ENCODE measurements around the gene EHF. TPM values are rescaled to one million over a fixed set of nuclear protein-coding genes. Genes with fewer than 3 reads are reported as not detected.

The EHF gene
- polyA plus RNA-seq, 1 of the 3 experiments (the other 2 are of a cell fraction) = not detected

DNA sequence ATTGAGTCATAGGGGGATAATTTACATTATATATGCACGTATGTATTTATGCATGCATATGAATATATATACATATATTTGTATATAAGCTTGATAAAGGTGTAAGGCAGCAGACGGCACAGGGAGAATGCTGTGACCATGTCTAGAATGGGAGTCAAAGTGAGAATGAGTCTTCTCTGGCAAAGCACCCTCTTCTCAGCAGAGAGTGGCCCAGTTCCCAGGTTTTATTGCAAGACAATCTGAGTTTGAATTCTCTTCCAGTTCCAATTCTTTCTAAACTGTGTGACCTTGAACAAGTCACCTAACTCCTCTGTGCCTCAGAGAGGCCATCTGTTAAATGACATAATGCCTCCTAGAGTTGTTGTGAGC is 13.8 kb downstream of the EHF start:
- no peak overlapping the region for H3K4me3 ChIP-seq (ENCODE audit: low read depth in 2 of 2, low read length in 1 of 2)
- CTCF ChIA-PET = no interaction called here
- TF ChIP-seq, protein P1, sequence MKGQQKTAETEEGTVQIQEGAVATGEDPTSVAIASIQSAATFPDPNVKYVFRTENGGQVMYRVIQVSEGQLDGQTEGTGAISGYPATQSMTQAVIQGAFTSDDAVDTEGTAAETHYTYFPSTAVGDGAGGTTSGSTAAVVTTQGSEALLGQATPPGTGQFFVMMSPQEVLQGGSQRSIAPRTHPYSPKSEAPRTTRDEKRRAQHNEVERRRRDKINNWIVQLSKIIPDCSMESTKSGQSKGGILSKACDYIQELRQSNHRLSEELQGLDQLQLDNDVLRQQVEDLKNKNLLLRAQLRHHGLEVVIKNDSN (IDR thresholded peaks at IDR 0.05; ENCODE audit: borderline replicate concordance, low read depth) = no peak
- TF ChIP-seq, protein P2, sequence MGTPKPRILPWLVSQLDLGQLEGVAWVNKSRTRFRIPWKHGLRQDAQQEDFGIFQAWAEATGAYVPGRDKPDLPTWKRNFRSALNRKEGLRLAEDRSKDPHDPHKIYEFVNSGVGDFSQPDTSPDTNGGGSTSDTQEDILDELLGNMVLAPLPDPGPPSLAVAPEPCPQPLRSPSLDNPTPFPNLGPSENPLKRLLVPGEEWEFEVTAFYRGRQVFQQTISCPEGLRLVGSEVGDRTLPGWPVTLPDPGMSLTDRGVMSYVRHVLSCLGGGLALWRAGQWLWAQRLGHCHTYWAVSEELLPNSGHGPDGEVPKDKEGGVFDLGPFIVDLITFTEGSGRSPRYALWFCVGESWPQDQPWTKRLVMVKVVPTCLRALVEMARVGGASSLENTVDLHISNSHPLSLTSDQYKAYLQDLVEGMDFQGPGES (IDR thresholded peaks at IDR 0.05; ENCODE audit: low read depth, low read length) = no peak
- TF ChIP-seq NRF1 (IDR thresholded peaks at IDR 0.05; ENCODE audit: low read depth, low read length) (no peak), FOXJ3 (CRISPR knock-in tag; IDR thresholded peaks at IDR 0.05) (no peak), ELF1 (IDR thresholded peaks at IDR 0.05) (no peak), RCOR1 (IDR thresholded peaks at IDR 0.05; ENCODE audit: low read length) (no peak), TAF1 (IDR thresholded peaks at IDR 0.05; ENCODE audit: borderline replicate concordance, low read depth, low read length) (no peak), RXRA (IDR thresholded peaks at IDR 0.05; ENCODE audit: borderline replicate concordance, low read depth) (no peak), FOXM1 (IDR thresholded peaks at IDR 0.05; ENCODE audit: low read depth) (no peak), NFIC (IDR thresholded peaks at IDR 0.05; ENCODE audit: borderline replicate concordance) (no peak), TEAD4 (IDR thresholded peaks at IDR 0.05; ENCODE audit: borderline replicate concordance, insufficient read depth) (no peak), SIN3A (IDR thresholded peaks at IDR 0.05; ENCODE audit: borderline replicate concordance, low read depth, low read length) (no peak), GATA2 (CRISPR knock-in tag; IDR thresholded peaks at IDR 0.05) (no peak), TCF12 (IDR thresholded peaks at IDR 0.05) (no peak)
- TF ChIP-seq, protein P3, sequence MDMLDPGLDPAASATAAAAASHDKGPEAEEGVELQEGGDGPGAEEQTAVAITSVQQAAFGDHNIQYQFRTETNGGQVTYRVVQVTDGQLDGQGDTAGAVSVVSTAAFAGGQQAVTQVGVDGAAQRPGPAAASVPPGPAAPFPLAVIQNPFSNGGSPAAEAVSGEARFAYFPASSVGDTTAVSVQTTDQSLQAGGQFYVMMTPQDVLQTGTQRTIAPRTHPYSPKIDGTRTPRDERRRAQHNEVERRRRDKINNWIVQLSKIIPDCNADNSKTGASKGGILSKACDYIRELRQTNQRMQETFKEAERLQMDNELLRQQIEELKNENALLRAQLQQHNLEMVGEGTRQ (IDR thresholded peaks at IDR 0.05; ENCODE audit: borderline replicate concordance, low read depth, low read length) = no peak
- TF ChIP-seq, protein P4, sequence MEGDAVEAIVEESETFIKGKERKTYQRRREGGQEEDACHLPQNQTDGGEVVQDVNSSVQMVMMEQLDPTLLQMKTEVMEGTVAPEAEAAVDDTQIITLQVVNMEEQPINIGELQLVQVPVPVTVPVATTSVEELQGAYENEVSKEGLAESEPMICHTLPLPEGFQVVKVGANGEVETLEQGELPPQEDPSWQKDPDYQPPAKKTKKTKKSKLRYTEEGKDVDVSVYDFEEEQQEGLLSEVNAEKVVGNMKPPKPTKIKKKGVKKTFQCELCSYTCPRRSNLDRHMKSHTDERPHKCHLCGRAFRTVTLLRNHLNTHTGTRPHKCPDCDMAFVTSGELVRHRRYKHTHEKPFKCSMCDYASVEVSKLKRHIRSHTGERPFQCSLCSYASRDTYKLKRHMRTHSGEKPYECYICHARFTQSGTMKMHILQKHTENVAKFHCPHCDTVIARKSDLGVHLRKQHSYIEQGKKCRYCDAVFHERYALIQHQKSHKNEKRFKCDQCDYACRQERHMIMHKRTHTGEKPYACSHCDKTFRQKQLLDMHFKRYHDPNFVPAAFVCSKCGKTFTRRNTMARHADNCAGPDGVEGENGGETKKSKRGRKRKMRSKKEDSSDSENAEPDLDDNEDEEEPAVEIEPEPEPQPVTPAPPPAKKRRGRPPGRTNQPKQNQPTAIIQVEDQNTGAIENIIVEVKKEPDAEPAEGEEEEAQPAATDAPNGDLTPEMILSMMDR (IDR thresholded peaks at IDR 0.05) = no peak
- TF ChIP-seq, protein P5, sequence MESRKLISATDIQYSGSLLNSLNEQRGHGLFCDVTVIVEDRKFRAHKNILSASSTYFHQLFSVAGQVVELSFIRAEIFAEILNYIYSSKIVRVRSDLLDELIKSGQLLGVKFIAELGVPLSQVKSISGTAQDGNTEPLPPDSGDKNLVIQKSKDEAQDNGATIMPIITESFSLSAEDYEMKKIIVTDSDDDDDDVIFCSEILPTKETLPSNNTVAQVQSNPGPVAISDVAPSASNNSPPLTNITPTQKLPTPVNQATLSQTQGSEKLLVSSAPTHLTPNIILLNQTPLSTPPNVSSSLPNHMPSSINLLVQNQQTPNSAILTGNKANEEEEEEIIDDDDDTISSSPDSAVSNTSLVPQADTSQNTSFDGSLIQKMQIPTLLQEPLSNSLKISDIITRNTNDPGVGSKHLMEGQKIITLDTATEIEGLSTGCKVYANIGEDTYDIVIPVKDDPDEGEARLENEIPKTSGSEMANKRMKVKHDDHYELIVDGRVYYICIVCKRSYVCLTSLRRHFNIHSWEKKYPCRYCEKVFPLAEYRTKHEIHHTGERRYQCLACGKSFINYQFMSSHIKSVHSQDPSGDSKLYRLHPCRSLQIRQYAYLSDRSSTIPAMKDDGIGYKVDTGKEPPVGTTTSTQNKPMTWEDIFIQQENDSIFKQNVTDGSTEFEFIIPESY (IDR thresholded peaks at IDR 0.05; ENCODE audit: borderline replicate concordance, low read depth) = no peak
- TF ChIP-seq, protein P6, sequence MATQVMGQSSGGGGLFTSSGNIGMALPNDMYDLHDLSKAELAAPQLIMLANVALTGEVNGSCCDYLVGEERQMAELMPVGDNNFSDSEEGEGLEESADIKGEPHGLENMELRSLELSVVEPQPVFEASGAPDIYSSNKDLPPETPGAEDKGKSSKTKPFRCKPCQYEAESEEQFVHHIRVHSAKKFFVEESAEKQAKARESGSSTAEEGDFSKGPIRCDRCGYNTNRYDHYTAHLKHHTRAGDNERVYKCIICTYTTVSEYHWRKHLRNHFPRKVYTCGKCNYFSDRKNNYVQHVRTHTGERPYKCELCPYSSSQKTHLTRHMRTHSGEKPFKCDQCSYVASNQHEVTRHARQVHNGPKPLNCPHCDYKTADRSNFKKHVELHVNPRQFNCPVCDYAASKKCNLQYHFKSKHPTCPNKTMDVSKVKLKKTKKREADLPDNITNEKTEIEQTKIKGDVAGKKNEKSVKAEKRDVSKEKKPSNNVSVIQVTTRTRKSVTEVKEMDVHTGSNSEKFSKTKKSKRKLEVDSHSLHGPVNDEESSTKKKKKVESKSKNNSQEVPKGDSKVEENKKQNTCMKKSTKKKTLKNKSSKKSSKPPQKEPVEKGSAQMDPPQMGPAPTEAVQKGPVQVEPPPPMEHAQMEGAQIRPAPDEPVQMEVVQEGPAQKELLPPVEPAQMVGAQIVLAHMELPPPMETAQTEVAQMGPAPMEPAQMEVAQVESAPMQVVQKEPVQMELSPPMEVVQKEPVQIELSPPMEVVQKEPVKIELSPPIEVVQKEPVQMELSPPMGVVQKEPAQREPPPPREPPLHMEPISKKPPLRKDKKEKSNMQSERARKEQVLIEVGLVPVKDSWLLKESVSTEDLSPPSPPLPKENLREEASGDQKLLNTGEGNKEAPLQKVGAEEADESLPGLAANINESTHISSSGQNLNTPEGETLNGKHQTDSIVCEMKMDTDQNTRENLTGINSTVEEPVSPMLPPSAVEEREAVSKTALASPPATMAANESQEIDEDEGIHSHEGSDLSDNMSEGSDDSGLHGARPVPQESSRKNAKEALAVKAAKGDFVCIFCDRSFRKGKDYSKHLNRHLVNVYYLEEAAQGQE (IDR thresholded peaks at IDR 0.05; ENCODE audit: low read depth, low read length) = no peak
- no peak overlapping the region for H3K9ac ChIP-seq
- H3K27ac ChIP-seq (ENCODE audit: low read depth in 2 of 2, low read length in 1 of 2) = no peak overlapping the region
- no peaks in the 10 kb centered on the region for H3K9me2 ChIP-seq
- POLR2A ChIA-PET = no interaction called here
- no peaks in the 10 kb centered on the region for H4K20me1 ChIP-seq (ENCODE audit: insufficient read depth)
- no peaks in the 10 kb centered on the region for H3K27me3 ChIP-seq (ENCODE audit: insufficient read depth)
- H3K4me2 ChIP-seq = no peak overlapping the region
- H3F3A ChIP-seq (replicated peaks; ENCODE audit: insufficient read depth) = no peaks in the 10 kb centered on the region
- H3K4me1 ChIP-seq (ENCODE audit: control insufficient read depth in 1 of 2, insufficient read depth in 2 of 2, low read depth in 1 of 2, low read length in 1 of 2) = peaks cover 6 to 8% of the 10 kb centered on the region in 2 experiments; a peak in 3 of 4 replicates
- no peak for DNase-seq
- no peaks in the 10 kb centered on the region for H3K9me3 ChIP-seq
- no peak overlapping the region for H2AFZ ChIP-seq (ENCODE audit: low read depth)
- no peaks in the 10 kb centered on the region for H3K79me2 ChIP-seq (ENCODE audit: insufficient read depth)
- no peaks in the 10 kb centered on the region for H3K36me3 ChIP-seq (replicated peaks in 1 of 2; ENCODE audit: control insufficient read depth in 1 of 2, insufficient read depth in 2 of 2, low read length in 1 of 2)
- WGBS (ENCODE audit: low lambda C conversion rate) = 74% methylated on average over 2 of the region's 2 CpGs

Measured in SK-N-SH (cell line).